Nucleus accumbens (tissue), 56 donors: ENCODE data around the gene POLD1.

Experiments
- DNase-seq, 56 donors: peaks; one replicate each; lab custom pipeline; 2025; lab: John Stamatoyannopoulos, UW

Gene POLD1

GRCh38 chr19:50460161-50460765 lies 76.1 kb downstream of the POLD1 start:
- no peak for DNase-seq

DNA sequence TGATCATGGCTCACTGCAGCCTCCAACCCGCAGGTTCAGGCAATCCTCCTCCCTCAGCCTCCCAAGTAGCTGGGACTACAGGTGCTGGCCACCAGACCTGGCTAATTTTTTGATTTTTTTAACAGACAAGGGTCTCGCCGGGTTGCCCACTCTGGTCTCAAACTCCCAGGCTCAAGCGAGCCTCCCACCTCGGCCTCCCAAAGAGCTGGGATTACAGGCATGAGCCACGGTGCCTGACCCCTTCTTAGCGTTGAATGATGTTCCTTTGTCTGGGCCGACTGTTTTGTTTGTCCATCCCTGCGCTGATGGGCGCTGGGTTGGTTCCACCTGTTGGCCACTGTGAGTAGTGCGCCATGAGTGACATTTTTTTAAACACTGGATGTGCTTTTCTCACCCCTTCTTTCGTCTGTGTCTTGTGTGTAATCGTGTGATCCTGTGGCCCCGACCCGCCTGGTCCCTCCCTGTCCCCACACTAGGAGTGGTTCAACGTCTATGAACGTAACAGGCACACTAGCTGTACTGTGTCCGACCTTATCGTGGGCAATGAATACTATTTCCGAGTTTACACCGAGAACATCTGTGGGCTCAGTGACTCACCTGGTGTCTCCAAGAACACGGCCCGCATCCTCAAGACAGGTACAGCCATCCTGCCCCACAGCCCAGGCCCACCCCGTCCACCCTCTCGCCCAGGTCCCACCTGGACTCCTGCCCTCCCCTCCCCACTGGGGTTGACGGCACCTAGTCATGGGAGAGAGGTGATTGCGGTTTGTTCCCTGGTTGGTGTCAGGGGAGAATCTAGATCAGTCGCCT lies 77.1 kb downstream of the POLD1 start:
- DNase-seq: peak in 37 of 56 donors; percentile 1 to 66 (median 17)

GRCh38 chr19:50462970-50463369 lies 78.8 kb downstream of the POLD1 start:
- no peak for DNase-seq

DNA sequence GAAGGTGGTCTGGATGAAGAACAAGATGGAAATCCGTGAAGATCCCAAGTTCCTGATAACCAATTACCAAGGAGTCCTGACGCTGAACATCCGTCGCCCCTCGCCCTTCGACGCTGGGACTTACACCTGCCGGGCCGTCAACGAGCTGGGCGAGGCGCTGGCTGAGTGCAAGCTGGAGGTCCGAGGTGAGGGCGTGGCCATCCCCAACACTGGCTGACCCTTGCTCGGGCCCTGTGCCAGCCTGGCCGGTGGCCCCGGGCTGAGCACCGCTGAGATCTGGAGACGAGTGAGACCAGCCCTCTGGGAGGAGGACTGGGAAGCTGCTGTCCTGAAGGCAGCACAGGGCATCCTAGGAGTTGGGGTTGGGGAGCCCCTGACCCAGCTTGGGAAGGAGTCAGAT lies 80.2 kb downstream of the POLD1 start:
- DNase-seq: no peak

GRCh38 chr19:50465000-50465399 lies 80.9 kb downstream of the POLD1 start:
- no peak for DNase-seq

DNA sequence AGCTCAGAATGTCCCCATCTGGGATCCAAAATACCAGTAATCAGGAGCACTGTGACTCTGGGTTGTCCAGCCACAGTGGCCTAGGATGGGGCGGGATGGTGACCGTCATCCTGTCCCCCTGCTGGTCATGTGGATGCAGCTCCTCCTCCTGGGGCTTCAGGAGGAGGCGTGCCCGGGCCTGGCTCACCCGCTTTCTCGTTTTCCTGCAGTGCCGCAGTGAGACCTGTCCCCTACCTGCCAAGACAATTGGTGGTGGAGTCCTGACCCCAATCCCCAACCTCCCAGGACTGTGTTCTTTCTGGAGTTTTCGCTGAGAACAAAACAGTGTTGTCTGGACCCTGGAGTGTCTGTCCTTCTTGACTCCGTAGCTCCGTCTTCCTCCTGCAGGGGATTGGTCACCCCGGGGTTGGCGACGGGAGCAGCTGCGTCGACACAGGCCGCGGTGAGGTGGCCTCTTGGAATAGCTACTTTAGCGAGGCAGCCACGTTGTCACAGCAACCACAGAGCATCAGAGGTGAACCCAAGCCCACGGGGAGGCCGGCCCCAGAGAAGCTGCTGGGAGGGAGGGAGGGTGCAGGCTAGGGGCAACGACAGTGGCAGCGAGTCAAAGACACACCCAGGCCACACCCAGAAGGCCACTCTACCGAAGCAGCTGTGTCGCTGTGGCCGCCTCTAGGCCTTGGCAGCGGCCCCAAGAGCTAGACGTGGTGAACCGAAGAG lies 82.0 kb downstream of the POLD1 start:
- peak in 2 of 56 donors; percentile 18 to 19 for DNase-seq

- no peak for DNase-seq
Observed at GRCh38 chr19:50466706-50467039, 82.5 kb downstream of the POLD1 start.

DNA sequence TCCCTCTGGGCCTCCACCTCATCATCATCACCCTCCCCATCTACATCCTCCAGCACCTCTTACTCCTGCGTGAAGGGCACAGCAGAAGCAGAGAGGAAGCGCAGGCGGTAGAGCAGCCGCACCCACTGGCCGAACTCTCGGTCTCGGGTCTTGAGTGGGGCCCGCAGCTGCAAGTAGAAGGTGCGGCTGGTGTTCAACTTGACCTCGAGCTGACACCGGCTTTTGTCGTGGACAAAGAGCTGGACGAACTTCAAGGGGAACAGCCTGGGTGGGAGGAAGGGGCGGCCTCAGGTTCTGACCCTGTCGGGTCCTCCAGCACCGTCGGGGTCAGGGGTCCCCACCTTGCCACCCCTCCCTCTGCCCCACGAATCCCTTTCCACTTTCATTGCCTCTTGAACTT lies 83.4 kb downstream of the POLD1 start:
- DNase-seq: no peak
